Activated CD4-positive, alpha-beta T cell treated with anti-CD3 and anti-CD28 coated beads, Interleukin-2, amount 50 U/mL, for 16 hours (primary cell): ENCODE measurements around the gene RNU7-1.

ENCODE experiments used
- DNase-seq: peaks from one replicate; pipeline ENCODE4 v3.0.0-alpha.2; 2020

Gene RNU7-1

DNA sequence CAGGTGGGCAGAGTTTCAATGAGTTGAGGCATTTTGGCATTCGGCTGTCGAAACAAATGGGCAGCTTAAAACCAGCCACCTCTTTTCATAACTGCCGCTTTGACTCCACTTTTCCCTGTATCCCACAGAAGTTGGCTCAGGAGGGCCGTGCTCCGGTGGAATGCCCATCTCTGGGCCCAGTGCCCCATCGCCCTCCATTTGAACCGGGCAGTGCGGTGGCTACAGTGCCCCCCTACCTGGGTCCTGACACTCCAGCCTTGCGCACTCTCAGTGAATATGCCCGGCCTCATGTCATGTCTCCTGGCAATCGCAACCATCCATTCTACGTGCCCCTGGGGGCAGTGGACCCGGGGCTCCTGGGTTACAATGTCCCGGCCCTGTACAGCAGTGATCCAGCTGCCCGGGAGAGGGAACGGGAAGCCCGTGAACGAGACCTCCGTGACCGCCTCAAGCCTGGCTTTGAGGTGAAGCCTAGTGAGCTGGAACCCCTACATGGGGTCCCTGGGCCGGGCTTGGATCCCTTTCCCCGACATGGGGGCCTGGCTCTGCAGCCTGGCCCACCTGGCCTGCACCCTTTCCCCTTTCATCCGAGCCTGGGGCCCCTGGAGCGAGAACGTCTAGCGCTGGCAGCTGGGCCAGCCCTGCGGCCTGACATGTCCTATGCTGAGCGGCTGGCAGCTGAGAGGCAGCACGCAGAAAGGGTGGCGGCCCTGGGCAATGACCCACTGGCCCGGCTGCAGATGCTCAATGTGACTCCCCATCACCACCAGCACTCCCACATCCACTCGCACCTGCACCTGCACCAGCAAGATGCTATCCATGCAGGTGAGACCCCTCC lies 5.0 kb upstream of the RNU7-1 start:
- no peak for DNase-seq

DNA sequence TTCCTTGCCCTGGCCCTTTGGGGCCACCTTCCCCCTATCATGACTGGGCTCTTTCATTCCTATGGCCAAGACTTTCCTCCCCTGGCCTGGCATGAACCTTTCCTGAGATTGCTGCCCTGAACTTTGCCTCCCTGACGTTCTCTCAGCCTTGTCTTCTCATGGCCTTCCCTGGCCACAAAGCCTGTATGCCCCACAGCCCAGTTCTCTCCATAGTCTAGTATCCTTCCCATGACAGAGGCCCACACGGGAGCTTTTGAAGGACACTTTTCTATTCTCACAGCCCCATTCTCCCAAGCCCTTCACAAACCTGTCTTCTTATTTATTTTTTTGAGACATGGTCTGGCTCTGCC lies 4.5 kb upstream of the RNU7-1 start:
- DNase-seq: no peak

DNA sequence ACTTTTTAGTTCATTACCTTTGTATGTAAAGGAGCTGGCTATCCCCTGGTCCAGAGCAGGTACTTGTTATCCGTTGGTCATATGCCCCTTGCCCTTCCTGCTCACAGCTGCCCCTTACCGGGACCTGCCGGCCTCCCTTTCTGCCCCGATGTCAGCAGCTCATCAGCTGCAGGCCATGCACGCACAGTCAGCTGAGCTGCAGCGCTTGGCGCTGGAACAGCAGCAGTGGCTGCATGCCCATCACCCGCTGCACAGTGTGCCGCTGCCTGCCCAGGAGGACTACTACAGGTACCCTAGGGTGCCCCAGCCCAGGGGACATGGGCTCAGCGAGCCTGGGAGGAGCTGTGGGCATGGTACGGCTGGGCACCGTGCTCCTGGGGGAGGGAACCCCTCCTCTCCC lies 2.3 kb upstream of the RNU7-1 start:
- DNase-seq: no peak

DNA sequence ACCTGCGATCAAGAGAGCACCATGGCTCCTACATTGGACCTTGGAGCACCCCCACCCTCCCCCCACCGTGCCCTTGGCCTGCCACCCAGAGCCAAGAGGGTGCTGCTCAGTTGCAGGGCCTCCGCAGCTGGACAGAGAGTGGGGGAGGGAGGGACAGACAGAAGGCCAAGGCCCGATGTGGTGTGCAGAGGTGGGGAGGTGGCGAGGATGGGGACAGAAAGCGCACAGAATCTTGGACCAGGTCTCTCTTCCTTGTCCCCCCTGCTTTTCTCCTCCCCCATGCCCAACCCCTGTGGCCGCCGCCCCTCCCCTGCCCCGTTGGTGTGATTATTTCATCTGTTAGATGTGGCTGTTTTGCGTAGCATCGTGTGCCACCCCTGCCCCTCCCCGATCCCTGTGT lies 1.8 kb upstream of the RNU7-1 start:
- no peak for DNase-seq

DNA sequence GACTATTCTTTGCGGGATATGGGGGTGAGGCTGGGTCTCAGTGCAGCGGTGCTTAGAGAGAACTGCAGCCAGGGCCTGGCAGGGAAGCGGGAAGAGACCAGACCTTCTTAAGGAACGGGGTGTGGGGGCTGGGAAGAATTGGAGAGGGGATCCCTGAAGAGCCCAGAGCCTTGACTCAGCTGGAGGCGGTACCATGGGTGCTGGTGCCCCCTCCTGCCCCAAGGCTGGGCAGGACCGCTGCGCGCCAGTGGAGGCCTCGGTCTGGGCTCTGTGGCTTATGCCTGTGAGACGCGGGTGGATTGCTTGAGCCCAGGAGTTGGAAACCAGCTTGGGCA lies 1.3 kb upstream of the RNU7-1 start:
- DNase-seq: no peak

DNA sequence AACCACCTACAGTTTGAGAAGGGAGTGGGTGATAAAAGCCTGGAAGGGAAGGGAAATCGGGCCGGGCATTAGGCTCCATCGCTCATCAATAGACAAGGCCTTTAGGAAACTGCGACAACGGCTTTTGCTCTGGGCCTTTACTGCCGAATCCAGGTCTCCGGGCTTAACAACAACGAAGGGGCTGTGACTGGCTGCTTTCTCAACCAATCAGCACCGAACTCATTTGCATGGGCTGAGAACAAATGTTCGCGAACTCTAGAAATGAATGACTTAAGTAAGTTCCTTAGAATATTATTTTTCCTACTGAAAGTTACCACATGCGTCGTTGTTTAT lies 261 bp upstream of the RNU7-1 start:
- peak; percentile 86 for DNase-seq

DNA sequence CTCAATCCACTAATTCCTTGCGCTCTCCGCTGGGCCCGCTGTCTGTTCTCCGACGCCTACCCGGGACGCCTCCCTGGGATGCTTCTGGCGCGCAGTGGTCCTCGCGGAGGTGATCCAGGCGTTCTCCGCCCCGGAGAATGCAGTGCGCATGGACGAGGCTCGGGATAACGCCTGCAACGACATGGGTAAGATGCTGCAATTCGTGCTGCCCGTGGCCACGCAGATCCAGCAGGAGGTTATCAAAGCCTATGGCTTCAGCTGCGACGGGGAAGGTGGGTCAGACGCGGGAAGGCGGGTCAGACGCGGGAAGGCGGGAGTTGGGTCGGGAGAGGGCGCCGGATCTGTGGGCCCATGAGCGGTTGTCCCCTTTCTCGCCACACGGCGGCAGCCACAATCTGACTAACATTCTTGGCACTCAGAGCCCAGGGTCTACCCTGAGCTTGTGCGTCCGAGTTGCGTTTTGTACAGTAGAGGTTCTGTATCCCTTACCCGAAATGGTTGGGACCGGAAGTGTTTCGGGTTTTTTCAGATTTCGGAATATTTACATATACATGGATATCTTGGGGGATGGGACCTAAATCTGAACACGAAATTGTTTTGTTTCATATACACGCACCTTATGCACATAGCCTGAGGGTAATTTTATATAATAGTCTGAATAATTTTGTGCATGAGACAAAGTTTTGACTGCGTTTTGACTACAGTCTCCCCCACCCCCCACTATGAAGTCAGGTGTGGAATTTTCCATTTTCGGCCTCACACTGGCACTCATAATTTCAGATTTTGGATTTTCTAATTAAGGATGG lies 968 bp downstream of the RNU7-1 start:
- DNase-seq: peak; percentile 95

DNA sequence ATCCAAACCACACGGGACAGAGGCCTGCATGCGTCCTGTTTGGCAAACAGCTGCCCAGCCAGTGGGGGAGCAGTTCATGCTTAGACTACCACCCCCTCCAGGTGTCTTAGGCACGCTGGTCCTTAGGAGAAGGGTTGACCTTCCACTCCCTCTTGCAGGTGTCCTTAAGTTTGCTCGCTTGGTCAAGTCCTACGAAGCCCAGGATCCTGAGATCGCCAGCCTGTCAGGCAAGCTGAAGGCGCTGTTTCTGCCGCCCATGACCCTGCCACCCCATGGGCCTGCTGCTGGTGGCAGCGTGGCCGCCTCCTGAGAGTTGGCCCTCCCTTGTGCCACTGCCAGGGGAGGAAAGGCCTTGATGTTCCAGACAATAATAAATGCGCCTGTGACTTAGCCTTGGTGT lies 2.0 kb downstream of the RNU7-1 start:
- DNase-seq: no peak

DNA sequence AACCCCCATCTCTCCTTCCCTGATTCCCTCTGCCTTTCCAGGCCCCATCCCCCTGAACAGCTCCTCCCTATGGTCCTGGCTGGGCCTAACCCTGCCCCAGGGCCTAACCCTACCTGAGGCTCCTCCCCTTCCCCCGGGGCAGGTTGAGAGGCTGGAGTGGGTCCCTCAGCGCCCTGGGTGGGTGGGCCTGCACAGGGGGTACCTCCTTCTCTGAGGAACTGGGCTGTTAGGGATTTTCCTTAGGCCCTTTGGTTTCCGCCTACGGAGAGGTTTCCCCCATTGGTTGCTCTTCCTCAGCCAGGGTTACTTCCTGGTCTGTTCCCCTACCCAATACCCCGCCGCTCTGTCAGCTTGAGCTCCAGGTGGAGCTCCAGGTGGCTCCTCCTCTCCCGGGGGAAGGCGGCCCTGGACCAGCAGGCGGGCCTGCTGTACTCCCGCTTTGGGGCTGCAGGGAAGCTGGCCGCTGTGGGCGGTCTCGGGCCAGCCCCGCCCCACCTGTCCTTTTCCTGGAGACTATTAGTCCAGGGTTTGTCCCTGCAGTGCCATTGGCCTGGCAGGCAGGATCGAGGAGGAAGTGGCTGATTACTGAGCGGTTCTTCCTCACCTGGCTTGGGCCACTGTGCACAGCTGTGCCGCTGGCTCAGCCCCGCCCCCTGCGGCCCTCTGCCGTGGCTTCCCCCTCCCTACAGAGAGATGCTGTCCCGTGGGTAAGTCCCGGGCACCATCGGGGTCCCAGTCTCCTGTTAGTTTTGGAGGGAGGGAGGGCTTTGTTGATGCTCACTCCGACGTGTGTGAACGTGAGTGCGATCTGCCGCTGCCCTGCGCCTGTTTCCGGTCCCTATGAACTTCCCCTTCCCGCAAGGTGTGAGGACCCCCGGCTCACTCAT lies 2.7 kb downstream of the RNU7-1 start:
- peak; percentile 75 for DNase-seq

DNA sequence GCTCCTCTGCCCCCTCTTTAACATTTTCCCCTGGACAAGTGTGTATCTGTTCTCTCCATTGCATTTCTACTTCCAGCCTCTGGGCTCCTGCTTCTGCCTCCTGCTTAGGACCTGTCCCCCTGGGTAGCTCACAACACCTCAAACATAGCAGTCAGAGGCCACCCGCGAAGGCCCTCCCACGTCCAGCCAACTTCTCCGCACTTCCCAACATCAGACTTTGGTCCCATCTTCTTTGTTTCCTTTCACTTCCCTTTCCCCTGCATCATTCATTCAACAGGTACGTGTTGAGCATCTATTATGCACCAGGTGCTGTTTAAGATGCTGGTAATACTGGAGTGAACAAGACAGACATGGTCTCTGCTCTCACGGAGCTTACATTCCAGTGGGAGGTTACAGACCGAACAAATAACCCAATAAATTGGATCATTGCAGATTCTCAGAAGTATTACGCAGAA lies 3.3 kb downstream of the RNU7-1 start:
- DNase-seq: no peak

DNA sequence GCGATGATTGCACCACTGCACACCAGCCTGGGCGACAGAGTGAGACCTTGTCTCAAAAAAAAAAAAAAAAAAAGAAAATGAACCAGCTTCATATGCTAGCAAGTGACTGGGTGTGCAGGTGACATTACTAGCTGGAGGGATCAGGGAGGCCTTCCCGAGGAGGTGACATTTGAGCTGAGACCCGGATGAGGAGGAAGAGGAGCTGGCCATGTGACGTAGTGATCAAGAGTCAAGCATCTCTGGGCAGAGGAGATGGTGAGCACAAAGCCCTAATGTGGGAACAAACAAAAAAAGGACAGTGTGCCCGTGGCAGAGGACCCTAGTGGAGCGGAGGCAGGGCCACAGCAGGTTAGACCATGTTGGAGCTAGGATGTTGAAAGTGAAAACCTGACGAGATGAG lies 4.0 kb downstream of the RNU7-1 start:
- no peak for DNase-seq

DNA sequence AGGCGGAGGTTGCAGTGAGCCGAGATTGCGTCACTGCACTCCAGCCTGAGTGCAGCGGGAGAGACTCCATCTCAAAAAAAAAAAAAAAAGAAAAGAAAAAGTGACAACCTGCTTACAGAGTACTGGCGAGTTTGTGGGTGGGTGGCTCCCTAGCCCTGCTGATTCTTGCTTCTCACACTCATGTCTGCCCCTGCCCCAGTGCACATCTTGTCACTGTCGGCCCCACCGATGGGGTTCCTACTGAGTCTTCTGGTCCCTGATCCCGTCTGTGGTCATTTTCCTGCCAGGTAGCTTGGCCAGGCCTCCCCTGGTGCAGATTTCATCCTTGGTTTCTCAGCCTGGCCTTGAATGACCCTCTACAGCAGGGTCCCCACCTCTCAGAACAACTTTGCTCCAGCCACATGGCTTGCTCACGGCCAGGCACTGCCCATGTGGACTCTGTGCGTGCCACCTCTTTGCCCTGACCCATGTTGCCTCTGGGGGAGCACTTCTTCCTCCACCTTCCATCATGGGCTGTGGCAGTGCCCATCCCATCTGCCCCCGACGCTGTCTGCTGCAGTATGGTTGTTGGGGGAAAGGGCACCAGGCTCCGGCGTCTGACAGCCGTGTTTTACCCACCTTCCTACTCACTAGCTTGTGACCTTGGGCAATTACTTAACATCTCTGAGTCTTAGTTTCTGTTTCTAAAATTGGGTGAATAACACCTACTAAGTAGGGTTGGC lies 5.4 kb downstream of the RNU7-1 start:
- DNase-seq: peak; percentile 35

DNA sequence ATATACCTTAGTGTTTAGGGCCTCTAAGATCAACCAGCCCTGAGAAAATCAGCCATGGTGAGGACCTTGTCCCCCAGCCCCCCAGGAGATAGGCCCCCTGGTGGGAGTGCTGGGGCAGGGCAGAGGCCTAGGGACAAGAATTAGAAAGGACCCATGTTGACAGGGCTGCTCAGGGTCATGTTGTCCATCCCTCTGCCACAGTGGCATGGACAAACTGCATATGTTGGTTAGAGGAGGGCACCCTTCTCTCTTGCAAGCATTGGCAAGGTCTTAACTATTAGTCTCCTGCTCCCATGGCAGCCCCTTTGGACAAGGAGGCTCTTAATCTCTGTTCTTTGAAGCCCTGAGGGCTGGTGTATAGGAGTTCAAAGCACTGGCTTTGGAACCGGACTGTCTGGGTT lies 6.8 kb downstream of the RNU7-1 start:
- DNase-seq: peak; percentile 55

DNA sequence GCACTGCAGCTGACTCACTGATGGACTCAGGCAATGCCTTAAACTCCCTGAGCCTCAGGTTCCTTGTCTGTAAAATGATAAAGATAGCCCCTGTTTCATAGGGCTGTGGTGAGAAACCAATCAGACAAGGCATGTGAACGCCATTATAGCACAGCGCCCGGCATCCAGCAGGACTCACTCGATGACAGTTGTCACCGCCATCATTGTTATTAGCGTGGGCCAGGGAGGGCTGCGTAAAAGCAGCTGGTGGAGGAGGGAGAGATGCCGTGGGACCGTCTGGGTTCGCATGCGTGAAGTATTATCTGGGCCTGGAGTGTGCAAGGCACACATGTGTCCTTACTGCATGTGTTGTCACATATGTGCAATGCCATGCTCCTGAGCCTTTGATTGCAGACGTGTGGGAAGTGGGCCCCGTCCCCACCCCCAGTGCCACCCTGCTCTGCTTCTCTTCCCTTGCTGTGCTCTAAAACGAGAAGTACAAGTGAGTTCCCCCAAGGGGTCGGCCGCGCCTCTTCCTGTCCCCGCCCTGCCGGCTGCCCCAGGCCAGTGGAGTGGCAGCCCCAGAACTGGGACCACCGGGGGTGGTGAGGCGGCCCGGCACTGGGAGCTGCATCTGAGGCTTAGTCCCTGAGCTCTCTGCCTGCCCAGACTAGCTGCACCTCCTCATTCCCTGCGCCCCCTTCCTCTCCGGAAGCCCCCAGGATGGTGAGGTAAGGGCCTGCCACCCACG lies 7.4 kb downstream of the RNU7-1 start, which contains the start of gene PTPN6:
Gene PTPN6 (plus strand): TSS at position 546 of the 730 bp plus-strand sequence. CDS start 157 bp downstream, at position 703.
- DNase-seq: peak; percentile 77

DNA sequence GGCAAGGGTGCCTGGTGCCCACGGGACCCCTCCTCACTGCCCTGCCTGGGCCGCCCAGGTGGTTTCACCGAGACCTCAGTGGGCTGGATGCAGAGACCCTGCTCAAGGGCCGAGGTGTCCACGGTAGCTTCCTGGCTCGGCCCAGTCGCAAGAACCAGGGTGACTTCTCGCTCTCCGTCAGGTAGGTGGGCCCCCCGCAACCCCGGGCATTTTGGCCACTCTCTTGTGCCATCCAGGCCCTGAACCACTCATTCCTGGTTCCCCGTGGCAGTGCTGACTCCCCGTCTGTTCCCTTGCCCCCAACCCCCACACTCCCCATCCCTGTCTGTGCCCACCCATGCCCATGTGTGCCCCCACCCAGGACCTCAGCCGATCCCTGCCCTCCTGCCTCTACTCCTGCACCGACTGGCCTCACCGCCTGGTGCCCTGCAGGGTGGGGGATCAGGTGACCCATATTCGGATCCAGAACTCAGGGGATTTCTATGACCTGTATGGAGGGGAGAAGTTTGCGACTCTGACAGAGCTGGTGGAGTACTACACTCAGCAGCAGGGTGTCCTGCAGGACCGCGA lies 8.0 kb downstream of the RNU7-1 start:
- DNase-seq: peak; percentile 44

DNA sequence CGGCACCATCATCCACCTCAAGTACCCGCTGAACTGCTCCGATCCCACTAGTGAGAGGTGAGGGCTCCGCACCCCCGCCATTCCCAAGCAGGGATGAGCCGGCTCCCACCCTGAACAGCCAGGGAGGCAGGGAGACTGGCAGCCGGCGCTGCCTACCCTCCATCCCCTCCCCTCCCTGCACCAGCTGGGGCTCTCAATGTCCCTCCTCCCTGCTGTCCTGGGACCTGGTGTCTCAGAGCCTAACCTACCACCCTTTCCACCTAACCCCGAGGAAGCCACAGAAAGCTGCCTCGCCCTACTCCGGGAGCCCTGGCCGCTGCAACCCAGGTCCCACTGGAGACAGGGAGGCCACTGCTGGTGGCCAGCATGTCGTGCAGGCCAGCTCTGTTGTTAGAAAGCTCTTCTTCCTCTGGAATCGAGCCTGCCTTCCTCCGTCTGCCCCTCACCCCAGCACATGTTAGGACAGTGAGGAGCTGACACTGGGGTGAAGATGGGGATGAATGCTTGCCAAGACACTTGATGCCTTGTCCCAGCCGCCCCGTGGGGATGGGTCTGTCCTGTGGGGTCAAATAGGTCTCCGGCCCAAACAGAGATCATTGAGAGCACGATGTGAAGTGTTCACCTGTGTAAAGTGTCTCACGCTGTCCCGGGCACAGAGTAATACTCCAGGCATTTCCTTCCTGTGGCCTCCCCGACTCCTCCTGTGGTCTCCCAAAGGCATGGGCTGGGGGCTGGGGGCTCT lies 8.7 kb downstream of the RNU7-1 start:
- peak; percentile 44 for DNase-seq

DNA sequence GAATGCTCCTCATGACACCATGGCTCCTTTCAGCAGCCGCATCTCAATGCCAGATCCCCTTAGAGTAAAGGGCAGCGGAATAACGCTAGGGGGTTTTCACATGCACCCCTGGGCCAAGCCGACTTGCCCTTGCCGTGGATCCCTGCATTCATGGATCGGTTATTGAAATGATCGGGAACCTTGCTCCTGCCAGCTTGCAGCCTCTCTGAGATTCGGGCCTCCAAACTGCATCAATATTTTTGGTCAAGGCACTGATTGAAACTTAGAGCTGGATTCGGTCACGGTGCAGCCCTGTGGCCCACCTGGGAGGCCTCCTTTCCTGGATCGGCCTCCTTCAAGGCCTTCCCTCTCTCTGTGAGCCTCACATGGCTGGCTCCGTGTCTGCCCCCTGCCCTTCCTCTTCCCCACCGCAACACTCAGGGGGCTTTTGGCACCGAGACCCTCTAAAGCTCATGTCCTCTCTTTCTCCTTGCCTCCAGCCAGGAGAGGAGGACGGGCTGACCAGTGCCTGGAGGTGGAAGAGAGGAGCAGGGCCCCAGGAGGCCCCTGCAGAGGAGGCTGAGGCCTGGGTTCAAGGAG lies 9.3 kb downstream of the RNU7-1 start:
- no peak for DNase-seq

DNA sequence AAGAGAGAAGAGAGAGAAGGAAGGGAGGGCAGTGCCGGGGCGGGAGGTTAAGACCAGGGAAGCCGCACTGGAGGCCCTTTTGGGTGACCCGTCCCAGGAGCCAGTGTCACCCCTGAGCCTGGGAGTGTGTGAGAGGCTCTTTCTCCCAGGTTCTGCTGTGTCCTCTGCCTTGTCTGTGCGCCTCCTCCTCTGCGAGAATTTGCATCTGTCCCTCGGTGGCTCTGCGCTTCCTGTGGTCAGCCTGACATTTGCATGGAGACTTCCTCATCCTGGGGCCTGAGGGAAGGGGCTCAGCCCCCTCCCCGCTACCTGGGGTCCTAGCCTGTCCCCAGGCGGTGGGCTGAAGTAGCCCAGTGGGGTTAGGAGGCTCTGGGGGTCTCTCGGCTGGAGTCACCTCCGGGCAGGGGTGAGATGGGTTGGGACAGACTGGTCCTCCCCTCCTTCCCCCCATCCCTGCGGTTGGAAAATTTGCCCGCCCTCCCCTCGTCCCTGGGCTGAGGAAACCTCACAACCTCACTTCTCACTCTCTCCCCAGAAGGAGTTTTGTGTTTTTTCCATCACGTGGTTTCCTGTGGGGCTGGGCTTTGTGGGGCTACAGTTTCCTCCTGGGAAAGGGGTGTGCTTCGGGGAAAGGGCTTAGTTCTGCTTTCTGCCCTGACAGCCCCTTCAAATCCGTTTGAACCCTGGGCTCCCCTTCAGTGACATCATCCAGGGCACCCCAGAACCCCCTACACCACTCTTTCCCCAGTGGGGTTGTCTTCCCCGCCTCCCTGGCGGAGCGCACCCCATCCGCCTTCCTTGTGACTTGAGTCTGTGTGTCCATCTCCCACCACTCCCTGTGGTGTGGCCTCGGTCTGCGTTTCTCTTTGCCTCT lies 10.1 kb downstream of the RNU7-1 start:
- DNase-seq: peak; percentile 89
